A549 (cell line): ENCODE measurements around the gene PTGFRN. TPM values are rescaled to one million over a fixed set of nuclear protein-coding genes. Genes with fewer than 3 reads are reported as not detected.

Source experiments
- ATAC-seq, 2 experiments: fragments of 200-7000 bp in 1 of 2; fragments of >200 bp in 1 of 2; cut with Nextera tagmentation in 1 of 2; cut with Tn5 transposase in 1 of 2; 3 replicates each; pipeline versions ENCODE4 v1.8.0 to v1.9.1; 2018 to 2020; ENCODE audit warnings: mild to moderate bottlenecking in 1 of 2, moderate library complexity in 1 of 2
- CTCF ChIA-PET: fragments of 300-600 bp; sonication (Branson Sonifier 250); formaldehyde crosslinking; extraction: SDS; loops from one replicate; lab custom pipeline; 2021; ENCODE audit warnings: antibody characterized with exemption, inconsistent platforms; lab: Yijun Ruan, JAX
- POLR2A ChIA-PET: fragments of 350-600 bp; formaldehyde crosslinking; extraction: SDS; loops from one replicate; lab custom pipeline; 2021; ENCODE audit warnings: antibody characterized with exemption, inconsistent platforms; lab: Yijun Ruan, JAX
- DNase-seq, 2 experiments: peaks; one replicate each; pipeline versions ENCODE4 v3.0.0 to v3.0.0-alpha.2; 2011 to 2016; ENCODE audit warnings: low read depth in 1 of 2, low spot score in 1 of 2
- FAIRE-seq: peaks from 2 replicates; lab custom pipeline; 2011; peaks lifted over from hg19 to GRCh38; lab: Jason Lieb, UNC
- H3K27ac ChIP-seq, 2 experiments: fragments of >200 bp; sonication (Bioruptor Twin); formaldehyde crosslinking; 3 replicates each; pipeline ENCODE4 v1.5.1; 2016 to 2017
- H3K4me1 ChIP-seq: fragments of >200 bp; sonication (Bioruptor Twin); formaldehyde crosslinking; 3 replicates; pipeline ENCODE4 v1.6.1; 2016
- H3K4me2 ChIP-seq: fragments of >200 bp; sonication (Bioruptor Twin); formaldehyde crosslinking; 3 replicates; pipeline ENCODE4 v1.6.1; 2016
- H3K4me3 ChIP-seq: fragments of >200 bp; sonication (Bioruptor Twin); formaldehyde crosslinking; 3 replicates; pipeline ENCODE4 v1.5.1; 2016
- H3K9me3 ChIP-seq: fragments of >200 bp; sonication (Bioruptor Twin); formaldehyde crosslinking; 3 replicates; pipeline ENCODE4 v1.6.1; 2016
- ATOH8 ChIP-seq: fragments of 250-450 bp; sonication (Bioruptor Pico); IDR thresholded peaks from 2 replicates; pipeline ENCODE4 v1.5.0; 2020; ENCODE audit warnings: low read depth, mild to moderate bottlenecking, moderate library complexity
- CEBPB ChIP-seq, 2 experiments: fragments of >200 bp in 1 of 2; sonication (Bioruptor Twin) in 1 of 2; formaldehyde crosslinking in 1 of 2; IDR thresholded peaks; 2 replicates each; pipeline ENCODE4 v1.6.1; 2012 to 2016
- EHF ChIP-seq: fragments of 250-450 bp; sonication (Bioruptor Pico); IDR thresholded peaks from 2 replicates; pipeline ENCODE4 v1.5.0; 2020; ENCODE audit warnings: mild to moderate bottlenecking
- FOSL2 ChIP-seq, 2 experiments: fragments of 450-650 bp in 1 of 2; fragments of >200 bp in 1 of 2; sonication (Bioruptor Twin) in 1 of 2; formaldehyde crosslinking; IDR thresholded peaks; 2 replicates each; pipeline versions ENCODE4 v1.5.0 to v1.6.1; 2016 to 2020; ENCODE audit warnings: mild to moderate bottlenecking in 1 of 2, moderate library complexity in 1 of 2
- FOXS1 ChIP-seq: fragments of 250-450 bp; sonication (Bioruptor Pico); IDR thresholded peaks from 2 replicates; pipeline ENCODE4 v1.5.0; 2020; ENCODE audit warnings: mild to moderate bottlenecking, moderate library complexity
- HOXB5 ChIP-seq: fragments of 250-450 bp; sonication (Bioruptor Pico); IDR thresholded peaks from 2 replicates; pipeline ENCODE4 v1.5.0; 2020; ENCODE audit warnings: mild to moderate bottlenecking, moderate library complexity
- JUNB ChIP-seq: fragments of >200 bp; sonication (Bioruptor Twin); formaldehyde crosslinking; IDR thresholded peaks from 2 replicates; pipeline ENCODE4 v1.6.1; 2016
- KDM1A ChIP-seq: fragments of 200-600 bp; sonication (generic); IDR thresholded peaks from 2 replicates; pipeline ENCODE4 v1.6.1; 2016; ENCODE audit warnings: low read depth, mild to moderate bottlenecking
- MAFK ChIP-seq: fragments of 450-650 bp; IDR thresholded peaks from 2 replicates; pipeline ENCODE4 v1.6.1; 2014; ENCODE audit not compliant: partially characterized antibody
- MAX ChIP-seq: IDR thresholded peaks from 2 replicates; pipeline ENCODE4 v1.6.1; 2012
- MYC ChIP-seq: IDR thresholded peaks from 2 replicates; pipeline ENCODE4 v1.6.1; 2012; ENCODE audit warnings: mild to moderate bottlenecking, inconsistent platforms, low read length, improper control_type of control experiment, borderline replicate concordance
- NFE2L2 ChIP-seq: fragments of 150-350 bp; conservative IDR thresholded peaks from 2 replicates; pipeline ENCODE4 v1.6.1; 2014; ENCODE audit warnings: low read length
- NPAS2 ChIP-seq: fragments of 250-450 bp; sonication (Bioruptor Pico); IDR thresholded peaks from 2 replicates; pipeline ENCODE4 v1.8.0; 2022; ENCODE audit warnings: mild to moderate bottlenecking, moderate library complexity, borderline replicate concordance
- POLR2A ChIP-seq: IDR thresholded peaks from 2 replicates; pipeline ENCODE4 v1.6.1; 2012; ENCODE audit warnings: mild to moderate bottlenecking, low read length
- RARB ChIP-seq: fragments of 250-450 bp; sonication (Bioruptor Pico); IDR thresholded peaks from 2 replicates; pipeline ENCODE4 v1.8.0; 2021; ENCODE audit warnings: mild to moderate bottlenecking, moderate library complexity
- RCOR1 ChIP-seq: fragments of 150-350 bp; IDR thresholded peaks from 2 replicates; pipeline ENCODE4 v1.6.1; 2014; ENCODE audit warnings: antibody characterized with exemption, low read length, low read depth
- TFCP2L1 ChIP-seq: fragments of 250-450 bp; sonication (Bioruptor Pico); IDR thresholded peaks from 2 replicates; pipeline ENCODE4 v1.5.0; 2021; ENCODE audit warnings: mild to moderate bottlenecking
- TP53 ChIP-seq: fragments of 250-450 bp; sonication (Bioruptor Pico); IDR thresholded peaks from 2 replicates; pipeline ENCODE4 v1.5.0; 2021; ENCODE audit warnings: mild to moderate bottlenecking, moderate library complexity
- ZC3H11A ChIP-seq: fragments of 450-650 bp; IDR thresholded peaks from 2 replicates; pipeline ENCODE4 v1.6.1; 2014; ENCODE audit warnings: antibody characterized with exemption, mild to moderate bottlenecking
- ZNF302 ChIP-seq: fragments of 250-450 bp; sonication (Bioruptor Pico); IDR thresholded peaks from 2 replicates; pipeline ENCODE4 v1.9.0; 2021; ENCODE audit warnings: inconsistent platforms, mild to moderate bottlenecking, moderate library complexity
- ZSCAN20 ChIP-seq: fragments of 250-450 bp; sonication (Bioruptor Pico); IDR thresholded peaks from 2 replicates; pipeline ENCODE4 v1.8.0; 2022; ENCODE audit warnings: mild to moderate bottlenecking, moderate library complexity
- WGBS: methylation state at CpG from one replicate; pipeline ENCODE4 v1.1.6; 2017; ENCODE audit errors: missing lambda C conversion rate; 5-methylcytosine and 5-hydroxymethylcytosine counted together
- polyA plus RNA-seq, 4 experiments: library from polyadenylated mRNA; depleted of rRNA in 3 of 4; stranded (reverse); fragments of >200 nt; fragmentation: RNase III in 1 of 4; extraction: RNeasy Plus Mini Kit Qiagen cat#74134 plus additional on column Dnase treatment in 1 of 4; gene quantifications; 2 replicates in 3 of 4; 3 replicates in 1 of 4; pipeline ENCODE4 v1.2.3, GENCODE V29; 2011 to 2017
- TF ChIP-seq, protein P1 (sequence below): fragments of 450-650 bp; IDR thresholded peaks from 2 replicates; pipeline ENCODE4 v1.6.1; 2014; ENCODE audit warnings: antibody characterized with exemption
- TF ChIP-seq, protein P2 (sequence below): fragments of 250-450 bp; sonication (Bioruptor Pico); IDR thresholded peaks from 2 replicates; pipeline ENCODE4 v1.5.0; 2021; ENCODE audit warnings: mild to moderate bottlenecking, moderate library complexity, borderline replicate concordance
- TF ChIP-seq, protein P3 (sequence below): fragments of 200-600 bp; sonication (generic); IDR thresholded peaks from 2 replicates; pipeline ENCODE4 v1.6.1; 2016; ENCODE audit warnings: antibody characterized with exemption, mild to moderate bottlenecking, moderate library complexity

PTGFRN gene
- polyA plus RNA-seq, 2 of the 4 experiments (the other 2 are of a cell fraction) = 17.4 to 39.0 TPM

DNA sequence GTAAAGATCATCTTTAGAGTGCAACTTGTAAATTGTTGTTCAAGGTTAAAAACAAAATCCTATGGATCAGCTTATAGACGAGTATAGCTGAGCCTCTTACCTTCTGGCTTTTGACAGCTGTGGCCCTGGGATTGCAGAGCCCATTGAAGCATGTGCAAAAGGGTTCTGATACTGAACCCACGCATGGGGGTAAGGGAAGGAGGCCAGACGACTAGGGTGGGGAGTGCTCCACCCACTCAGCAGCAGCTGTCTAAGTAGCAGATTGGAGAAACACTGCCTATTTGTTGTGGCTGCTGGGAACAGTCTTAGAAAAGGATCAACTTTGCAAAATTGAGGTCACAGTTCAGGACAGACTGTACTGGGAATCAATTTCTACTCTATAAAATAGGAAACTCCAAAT, 107.9 kb downstream of the PTGFRN start:
- H3K27ac ChIP-seq = no peak overlapping the region
- no peaks in the 10 kb centered on the region for H3K4me1 ChIP-seq
- H3K4me3 ChIP-seq = no peak overlapping the region
- FAIRE-seq (no peak), DNase-seq (no peak), ATAC-seq (no peak)
- 42% methylated on average over 3 of the region's 3 CpGs for WGBS
- TF ChIP-seq ZC3H11A = no peak
- TF ChIP-seq, protein P1, sequence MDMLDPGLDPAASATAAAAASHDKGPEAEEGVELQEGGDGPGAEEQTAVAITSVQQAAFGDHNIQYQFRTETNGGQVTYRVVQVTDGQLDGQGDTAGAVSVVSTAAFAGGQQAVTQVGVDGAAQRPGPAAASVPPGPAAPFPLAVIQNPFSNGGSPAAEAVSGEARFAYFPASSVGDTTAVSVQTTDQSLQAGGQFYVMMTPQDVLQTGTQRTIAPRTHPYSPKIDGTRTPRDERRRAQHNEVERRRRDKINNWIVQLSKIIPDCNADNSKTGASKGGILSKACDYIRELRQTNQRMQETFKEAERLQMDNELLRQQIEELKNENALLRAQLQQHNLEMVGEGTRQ = no peak
- no peak for TF ChIP-seq JUNB
- no peak for TF ChIP-seq ZSCAN20 (CRISPR knock-in tag)
- TF ChIP-seq ATOH8 (CRISPR knock-in tag) = no peak
- TF ChIP-seq MYC = no peak
- no peak for TF ChIP-seq MAX
- no peak for TF ChIP-seq POLR2A
- TF ChIP-seq, protein P2, sequence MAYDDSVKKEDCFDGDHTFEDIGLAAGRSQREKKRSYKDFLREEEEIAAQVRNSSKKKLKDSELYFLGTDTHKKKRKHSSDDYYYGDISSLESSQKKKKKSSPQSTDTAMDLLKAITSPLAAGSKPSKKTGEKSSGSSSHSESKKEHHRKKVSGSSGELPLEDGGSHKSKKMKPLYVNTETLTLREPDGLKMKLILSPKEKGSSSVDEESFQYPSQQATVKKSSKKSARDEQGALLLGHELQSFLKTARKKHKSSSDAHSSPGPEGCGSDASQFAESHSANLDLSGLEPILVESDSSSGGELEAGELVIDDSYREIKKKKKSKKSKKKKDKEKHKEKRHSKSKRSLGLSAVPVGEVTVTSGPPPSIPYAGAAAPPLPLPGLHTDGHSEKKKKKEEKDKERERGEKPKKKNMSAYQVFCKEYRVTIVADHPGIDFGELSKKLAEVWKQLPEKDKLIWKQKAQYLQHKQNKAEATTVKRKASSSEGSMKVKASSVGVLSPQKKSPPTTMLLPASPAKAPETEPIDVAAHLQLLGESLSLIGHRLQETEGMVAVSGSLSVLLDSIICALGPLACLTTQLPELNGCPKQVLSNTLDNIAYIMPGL = no peak
- no peak for TF ChIP-seq RARB (CRISPR knock-in tag)
- H3K4me2 ChIP-seq = no peak overlapping the region
- ChIA-PET POLR2A (no interaction called here), CTCF (no interaction called here)
- H3K9me3 ChIP-seq = no peaks in the 10 kb centered on the region

DNA sequence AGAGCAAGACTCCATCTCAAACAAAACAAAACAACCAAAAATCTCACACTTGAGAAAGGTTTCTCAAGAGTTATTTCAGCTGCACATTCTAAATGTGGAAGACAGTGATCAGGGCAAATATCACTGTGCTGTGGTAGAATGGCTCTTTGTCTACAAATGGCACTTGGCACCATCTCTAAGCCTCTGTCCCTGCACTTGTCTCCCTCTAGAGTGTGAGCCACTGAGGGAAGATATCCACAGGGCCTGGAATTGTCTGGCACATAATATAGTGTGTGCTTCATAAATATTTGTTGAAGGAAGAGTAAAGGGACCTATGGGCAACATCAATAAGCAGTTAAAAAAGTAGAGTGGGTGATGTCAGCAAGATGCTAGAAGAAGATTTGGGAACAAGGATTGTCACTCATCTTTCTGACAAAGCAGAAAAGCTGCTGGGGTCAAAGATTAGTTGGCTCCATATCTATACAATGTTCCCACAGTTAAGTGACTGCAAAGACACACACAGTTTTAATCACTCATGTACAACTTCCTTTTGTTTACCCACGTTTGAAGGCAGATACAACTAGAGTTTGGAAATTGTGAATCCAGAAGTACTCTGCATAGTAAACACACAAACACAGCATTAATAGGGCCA, 110.9 kb downstream of the PTGFRN start:
- TF ChIP-seq RARB (CRISPR knock-in tag) (no peak), EHF (CRISPR knock-in tag) (no peak), ZC3H11A (no peak), KDM1A (no peak), CEBPB (IDR thresholded peaks at IDR 0.05) (no peak), HOXB5 (CRISPR knock-in tag) (no peak), ATOH8 (CRISPR knock-in tag) (no peak), MAFK (no peak), NFE2L2 (no peak), RCOR1 (no peak), FOSL2 (IDR thresholded peaks at IDR 0.05) (no peak), FOSL2 (CRISPR knock-in tag; IDR thresholded peaks at IDR 0.05) (no peak), TP53 (CRISPR knock-in tag) (no peak), TFCP2L1 (CRISPR knock-in tag) (no peak), NPAS2 (CRISPR knock-in tag) (no peak), FOXS1 (CRISPR knock-in tag) (no peak), ZNF302 (CRISPR knock-in tag) (no peak)
- TF ChIP-seq, protein P3, sequence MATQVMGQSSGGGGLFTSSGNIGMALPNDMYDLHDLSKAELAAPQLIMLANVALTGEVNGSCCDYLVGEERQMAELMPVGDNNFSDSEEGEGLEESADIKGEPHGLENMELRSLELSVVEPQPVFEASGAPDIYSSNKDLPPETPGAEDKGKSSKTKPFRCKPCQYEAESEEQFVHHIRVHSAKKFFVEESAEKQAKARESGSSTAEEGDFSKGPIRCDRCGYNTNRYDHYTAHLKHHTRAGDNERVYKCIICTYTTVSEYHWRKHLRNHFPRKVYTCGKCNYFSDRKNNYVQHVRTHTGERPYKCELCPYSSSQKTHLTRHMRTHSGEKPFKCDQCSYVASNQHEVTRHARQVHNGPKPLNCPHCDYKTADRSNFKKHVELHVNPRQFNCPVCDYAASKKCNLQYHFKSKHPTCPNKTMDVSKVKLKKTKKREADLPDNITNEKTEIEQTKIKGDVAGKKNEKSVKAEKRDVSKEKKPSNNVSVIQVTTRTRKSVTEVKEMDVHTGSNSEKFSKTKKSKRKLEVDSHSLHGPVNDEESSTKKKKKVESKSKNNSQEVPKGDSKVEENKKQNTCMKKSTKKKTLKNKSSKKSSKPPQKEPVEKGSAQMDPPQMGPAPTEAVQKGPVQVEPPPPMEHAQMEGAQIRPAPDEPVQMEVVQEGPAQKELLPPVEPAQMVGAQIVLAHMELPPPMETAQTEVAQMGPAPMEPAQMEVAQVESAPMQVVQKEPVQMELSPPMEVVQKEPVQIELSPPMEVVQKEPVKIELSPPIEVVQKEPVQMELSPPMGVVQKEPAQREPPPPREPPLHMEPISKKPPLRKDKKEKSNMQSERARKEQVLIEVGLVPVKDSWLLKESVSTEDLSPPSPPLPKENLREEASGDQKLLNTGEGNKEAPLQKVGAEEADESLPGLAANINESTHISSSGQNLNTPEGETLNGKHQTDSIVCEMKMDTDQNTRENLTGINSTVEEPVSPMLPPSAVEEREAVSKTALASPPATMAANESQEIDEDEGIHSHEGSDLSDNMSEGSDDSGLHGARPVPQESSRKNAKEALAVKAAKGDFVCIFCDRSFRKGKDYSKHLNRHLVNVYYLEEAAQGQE = no peak
- Histone ChIP-seq H3K4me3 (no peak overlapping the region), H3K9me3 (no peaks in the 10 kb centered on the region), H3K4me2 (no peak overlapping the region), H3K27ac (no peak overlapping the region), H3K4me1 (no peaks in the 10 kb centered on the region)
- no peak for DNase-seq
- 6% methylated on average over 1 of the region's 1 CpG for WGBS
- ATAC-seq = no peak
- ChIA-PET CTCF (interaction anchor here (2.0 kb wide), 1 partner anchor 11 kb away, joined by 4 read pairs; no protein-coding TSS in a partner anchor), POLR2A (no interaction called here)
- FAIRE-seq = no peak
